NCI-H128 (cell line): ENCODE results near the gene CDH13.

Experiments
- DNase-seq: peaks from one replicate; lab custom pipeline; 2025; ENCODE audit not compliant: unreplicated experiment; lab: John Stamatoyannopoulos, UW

CDH13 gene

DNA sequence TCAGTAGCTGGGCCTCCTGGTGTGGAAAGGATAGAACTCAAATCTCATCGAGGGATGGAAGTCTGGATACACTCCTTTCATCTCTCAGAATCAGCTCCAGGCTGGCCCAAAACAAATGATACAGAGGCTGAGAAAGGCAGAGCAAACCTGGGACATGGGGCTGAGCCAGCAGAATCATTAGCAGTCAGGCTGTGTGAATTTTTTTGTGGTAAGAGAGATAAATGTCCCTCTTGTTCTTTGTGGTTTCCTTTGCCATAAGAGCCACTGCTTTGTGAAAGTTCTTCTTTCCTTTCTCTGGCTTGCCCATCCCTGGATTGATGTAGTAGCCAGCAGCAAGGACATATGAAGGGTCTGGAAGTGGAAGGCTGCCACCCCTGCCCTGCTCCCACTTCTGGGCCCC lies 146.2 kb downstream of the CDH13 start:
- DNase-seq = no peak

- no peak for DNase-seq
Observed at GRCh38 chr16:82776470-82777146, 149.8 kb downstream of the CDH13 start.

GRCh38 chr16:82782715-82783251 lies 156.0 kb downstream of the CDH13 start:
- DNase-seq = no peak

- DNase-seq = no peak
Observed at GRCh38 chr16:82783933-82784572, 157.3 kb downstream of the CDH13 start.

DNA sequence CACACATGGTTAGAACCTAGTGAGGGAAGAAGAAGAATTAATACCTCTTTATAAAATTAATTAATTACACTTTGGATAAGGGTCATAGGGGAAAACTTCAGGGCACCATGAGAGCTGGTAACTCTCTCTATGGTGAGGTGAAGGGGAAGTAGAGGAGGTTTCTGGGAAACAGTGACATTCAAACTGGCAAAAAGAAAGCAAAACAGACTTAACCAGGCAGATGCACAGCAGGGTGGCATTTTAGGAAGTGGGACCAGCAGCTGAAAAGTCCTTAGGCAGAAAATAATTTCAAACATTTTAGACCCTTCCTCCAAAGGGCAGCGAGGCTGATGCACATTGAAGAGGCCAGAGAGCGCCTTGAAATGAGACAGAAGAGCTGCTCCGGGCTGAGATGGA lies 157.8 kb downstream of the CDH13 start:
- DNase-seq = no peak

- DNase-seq = no peak
Observed at GRCh38 chr16:82788225-82788624, 161.5 kb downstream of the CDH13 start.

DNA sequence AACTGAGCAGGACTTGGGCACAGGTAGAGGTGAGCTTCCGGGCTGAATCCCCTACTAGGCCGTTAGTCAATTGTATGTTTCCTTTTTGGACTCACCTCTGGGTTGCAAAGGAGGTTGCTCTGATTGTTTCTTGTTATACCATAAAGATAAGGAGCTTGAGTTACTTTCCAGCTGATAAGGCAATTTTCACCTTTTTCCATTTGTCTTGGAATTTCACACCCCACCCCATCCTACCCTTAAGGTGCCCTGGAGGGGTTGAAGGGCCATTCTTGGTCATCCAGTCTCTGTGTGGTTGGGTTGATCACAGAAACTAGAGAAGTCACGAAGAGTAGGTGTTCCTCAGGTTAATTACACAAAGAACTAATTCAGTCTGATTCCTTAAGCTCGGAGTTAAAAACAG lies 162.2 kb downstream of the CDH13 start:
- no peak for DNase-seq

- no peak for DNase-seq
Observed at GRCh38 chr16:82792693-82793092, 165.9 kb downstream of the CDH13 start.

GRCh38 chr16:82793528-82794245 lies 166.9 kb downstream of the CDH13 start:
- DNase-seq = no peak

GRCh38 chr16:82796047-82796446 lies 169.3 kb downstream of the CDH13 start:
- DNase-seq = no peak

- no peak for DNase-seq
Observed at GRCh38 chr16:82801361-82801760, 174.6 kb downstream of the CDH13 start.

- DNase-seq = no peak
Observed at GRCh38 chr16:82805866-82806265, 179.1 kb downstream of the CDH13 start.

- no peak for DNase-seq
Observed at GRCh38 chr16:82807311-82807710, 180.5 kb downstream of the CDH13 start.

DNA sequence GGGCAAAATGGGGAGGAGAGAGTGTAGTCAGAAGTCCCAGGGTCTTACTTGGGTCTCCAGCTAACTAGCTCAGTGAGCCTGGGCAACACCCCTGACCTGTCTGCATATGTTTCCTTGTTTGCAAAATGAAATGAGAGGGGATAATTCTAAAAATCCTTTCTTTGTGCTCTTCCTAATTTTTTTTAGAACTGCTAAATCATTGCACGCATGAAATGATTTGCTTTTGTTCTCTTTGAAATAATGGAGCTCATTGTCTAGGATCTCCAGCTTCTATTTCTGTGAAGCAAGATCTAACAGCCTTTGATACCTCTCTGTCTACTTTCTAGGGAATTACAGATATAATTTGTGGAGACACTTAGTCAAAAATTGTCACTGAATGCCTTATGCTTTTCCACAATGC lies 181.3 kb downstream of the CDH13 start:
- no peak for DNase-seq

DNA sequence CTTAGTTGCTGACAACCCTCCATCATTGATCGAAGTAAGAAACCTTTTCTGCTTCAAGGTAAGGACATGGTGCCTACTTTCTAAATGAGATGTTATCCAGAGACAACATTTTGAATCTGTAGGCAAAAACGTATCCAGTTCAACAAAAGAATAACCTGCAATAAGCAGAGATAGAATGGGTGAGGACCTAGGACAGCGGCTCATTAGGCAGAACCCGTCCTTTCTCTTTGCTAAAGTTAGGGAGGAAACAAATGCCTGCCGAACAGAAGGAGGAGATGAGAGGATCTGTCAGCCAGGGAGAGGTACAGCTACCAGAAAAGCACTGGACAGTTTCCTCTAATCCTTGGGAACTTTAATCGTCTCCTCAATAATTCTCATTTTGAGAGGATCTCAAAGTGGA lies 183.3 kb downstream of the CDH13 start:
- no peak for DNase-seq

GRCh38 chr16:82814059-82814458 lies 187.3 kb downstream of the CDH13 start:
- no peak for DNase-seq

DNA sequence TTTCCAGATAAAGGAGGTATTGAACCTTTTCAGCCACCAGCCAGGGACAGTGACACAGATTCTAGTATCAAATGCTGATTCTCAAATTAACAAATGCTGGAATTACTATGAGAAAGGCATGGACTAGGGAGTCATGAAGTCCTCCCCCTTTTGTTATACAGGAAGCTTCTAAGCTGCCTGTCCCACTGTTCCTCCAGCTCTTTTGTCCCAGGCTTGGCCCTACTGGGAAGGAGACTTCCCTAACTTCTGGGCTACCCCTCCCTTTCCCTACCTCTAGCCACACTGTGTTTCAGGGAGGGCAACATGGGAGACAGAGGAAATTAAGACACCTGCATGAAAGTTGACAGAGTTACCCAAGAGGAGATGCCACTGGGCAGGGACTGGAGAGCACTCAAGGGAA lies 192.5 kb downstream of the CDH13 start:
- DNase-seq = no peak

DNA sequence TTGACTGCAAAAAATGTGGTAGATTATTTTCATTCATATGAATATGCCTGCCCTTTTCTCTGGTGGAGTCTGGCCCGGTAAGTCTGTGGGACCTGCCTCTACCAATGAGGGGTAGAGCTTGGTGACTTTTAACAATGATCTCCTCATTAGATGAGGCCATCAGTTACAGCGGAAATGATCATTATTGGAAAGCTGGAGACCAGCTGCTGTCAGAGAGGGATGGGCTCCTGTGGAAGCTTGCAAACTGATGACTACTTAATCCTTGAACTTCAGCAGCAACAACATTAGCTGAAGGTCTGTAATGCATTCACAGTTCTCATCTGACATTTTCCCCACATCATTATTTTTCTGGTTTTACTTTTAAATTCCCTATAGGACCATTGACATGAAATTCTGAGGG lies 194.1 kb downstream of the CDH13 start:
- DNase-seq = no peak

- no peak for DNase-seq
Observed at GRCh38 chr16:82824408-82824807, 197.6 kb downstream of the CDH13 start.

GRCh38 chr16:82829301-82829700 lies 202.5 kb downstream of the CDH13 start:
- DNase-seq = no peak

GRCh38 chr16:82830944-82831343 lies 204.2 kb downstream of the CDH13 start:
- no peak for DNase-seq

- DNase-seq = no peak
Observed at GRCh38 chr16:82832821-82833220, 206.1 kb downstream of the CDH13 start.
